HG03097 (cell line): ENCODE measurements around the gene SPAG5.

Source experiments
- ATAC-seq: cut with Tn5 transposase; IDR thresholded peaks from one replicate; pipeline ENCODE4 v1.9.1; 2021; ENCODE audit not compliant: unreplicated experiment, low FRiP score

The SPAG5 gene

GRCh38 chr17:28547096-28547622 lies 51.7 kb downstream of the SPAG5 start:
- ATAC-seq: no peak

GRCh38 chr17:28545787-28546415 lies 52.9 kb downstream of the SPAG5 start:
- ATAC-seq: no peak

GRCh38 chr17:28545141-28545503 lies 53.7 kb downstream of the SPAG5 start:
- ATAC-seq: no peak

- ATAC-seq: no peak
These were observed 54.3 kb downstream of the SPAG5 start for GRCh38 chr17:28544402-28545140.

- no peak for ATAC-seq
These were observed 57.4 kb downstream of the SPAG5 start for GRCh38 chr17:28541439-28541838.

- no peak for ATAC-seq
These were observed 58.6 kb downstream of the SPAG5 start for GRCh38 chr17:28540231-28540630.

GRCh38 chr17:28538296-28538895 lies 60.4 kb downstream of the SPAG5 start:
- ATAC-seq: no peak

- no peak for ATAC-seq
These were observed 61.6 kb downstream of the SPAG5 start for GRCh38 chr17:28537219-28537610.

- no peak for ATAC-seq
These were observed 62.1 kb downstream of the SPAG5 start for GRCh38 chr17:28536532-28537218.

- ATAC-seq: no peak
These were observed 64.0 kb downstream of the SPAG5 start for GRCh38 chr17:28534740-28535375.

- no peak for ATAC-seq
These were observed 65.6 kb downstream of the SPAG5 start for GRCh38 chr17:28533091-28533807.

GRCh38 chr17:28532050-28532960 lies 66.5 kb downstream of the SPAG5 start:
- ATAC-seq: no peak

- ATAC-seq: no peak
These were observed 67.9 kb downstream of the SPAG5 start for GRCh38 chr17:28530926-28531325.

- no peak for ATAC-seq
These were observed 68.6 kb downstream of the SPAG5 start for GRCh38 chr17:28530250-28530649.

GRCh38 chr17:28529013-28529400 lies 69.8 kb downstream of the SPAG5 start:
- ATAC-seq: no peak

GRCh38 chr17:28528327-28529012 lies 70.4 kb downstream of the SPAG5 start:
- ATAC-seq: no peak

- no peak for ATAC-seq
These were observed 71.0 kb downstream of the SPAG5 start for GRCh38 chr17:28527859-28528258.
